HG02642 (cell line): Measurements from ENCODE around the gene PIP5K1C.

Experiments used
- ATAC-seq: cut with Tn5 transposase; IDR thresholded peaks from one replicate; pipeline ENCODE4 v1.9.1; 2021; ENCODE audit warnings: mild to moderate bottlenecking; ENCODE audit not compliant: unreplicated experiment, poor library complexity

PIP5K1C gene

DNA sequence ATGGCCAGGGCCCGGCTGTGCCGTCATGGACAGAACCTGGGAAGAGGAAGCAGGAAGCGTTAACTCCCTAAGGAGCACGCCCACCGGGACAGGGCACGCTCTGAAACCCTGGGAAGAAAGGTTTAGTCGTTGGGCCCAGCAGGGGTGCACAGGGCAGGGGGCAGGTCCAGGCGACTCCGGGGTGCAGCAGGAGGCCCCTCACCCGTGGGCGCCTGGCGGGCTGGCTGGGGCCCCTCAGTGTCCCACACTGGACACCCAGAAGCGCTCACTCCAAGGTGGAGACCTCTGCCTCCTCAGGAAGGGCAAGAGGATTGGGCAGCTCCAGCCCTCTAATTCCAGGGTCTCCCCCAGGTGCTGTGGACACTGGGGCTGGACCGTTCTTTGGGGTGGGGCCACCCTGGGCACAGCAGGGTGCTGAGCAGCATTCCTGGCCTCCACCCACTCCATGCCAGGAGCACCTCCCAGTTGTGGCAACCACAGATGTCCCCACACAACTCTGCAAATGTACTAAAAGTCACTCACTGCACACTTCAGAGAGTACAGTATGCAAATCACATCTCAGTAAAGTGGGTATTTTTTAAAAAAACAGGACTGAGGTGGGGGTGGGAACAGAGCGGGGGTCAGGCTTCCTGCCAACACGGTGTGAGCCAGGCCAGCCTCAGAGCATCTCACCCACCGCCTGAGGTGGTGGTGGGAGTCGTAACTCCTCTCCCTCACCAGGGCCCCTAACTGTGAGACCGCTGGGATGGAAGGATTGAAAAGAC lies 35.2 kb downstream of the PIP5K1C start:
- ATAC-seq = no peak

- no peak for ATAC-seq
Observed at GRCh38 chr19:3663838-3664237, 36.4 kb downstream of the PIP5K1C start.

- ATAC-seq = no peak
Observed at GRCh38 chr19:3661284-3662238, 38.7 kb downstream of the PIP5K1C start.

DNA sequence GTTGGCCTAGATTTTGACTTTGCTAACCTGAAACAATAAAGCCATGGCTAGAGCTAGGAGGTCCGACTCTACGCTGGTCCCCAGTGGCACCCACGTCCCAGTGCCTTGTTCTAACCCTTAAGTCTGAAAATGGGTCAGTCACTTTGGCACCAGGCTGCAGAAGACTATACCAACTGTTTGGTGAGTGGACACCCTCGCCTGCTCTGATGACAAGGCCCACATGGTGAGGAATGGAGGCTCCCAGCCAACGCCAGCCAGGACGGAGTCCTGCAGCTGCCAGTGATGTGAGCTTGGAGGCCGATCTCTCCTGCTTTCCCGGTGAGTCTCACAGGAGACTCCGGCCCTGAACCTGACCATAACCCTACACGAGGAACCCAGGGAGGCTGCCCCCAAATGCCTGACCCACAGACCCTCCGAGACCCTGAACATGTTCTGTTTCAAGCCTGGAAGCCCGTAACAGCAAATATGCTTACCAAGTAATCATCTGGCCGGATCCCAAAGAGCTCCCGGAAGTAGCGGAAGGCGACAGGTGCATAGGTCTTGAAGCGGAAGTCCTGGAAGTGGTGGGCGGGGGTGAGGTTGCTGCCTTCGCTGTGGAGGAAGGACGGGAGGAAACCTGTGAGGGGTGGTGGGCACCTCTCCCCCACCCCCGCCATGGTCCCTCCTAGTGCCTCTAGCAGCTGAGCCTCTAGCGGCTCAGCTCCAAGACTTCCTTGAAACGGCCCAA lies 39.6 kb downstream of the PIP5K1C start:
- no peak for ATAC-seq

- ATAC-seq = no peak
Observed at GRCh38 chr19:3659746-3660112, 40.5 kb downstream of the PIP5K1C start.

DNA sequence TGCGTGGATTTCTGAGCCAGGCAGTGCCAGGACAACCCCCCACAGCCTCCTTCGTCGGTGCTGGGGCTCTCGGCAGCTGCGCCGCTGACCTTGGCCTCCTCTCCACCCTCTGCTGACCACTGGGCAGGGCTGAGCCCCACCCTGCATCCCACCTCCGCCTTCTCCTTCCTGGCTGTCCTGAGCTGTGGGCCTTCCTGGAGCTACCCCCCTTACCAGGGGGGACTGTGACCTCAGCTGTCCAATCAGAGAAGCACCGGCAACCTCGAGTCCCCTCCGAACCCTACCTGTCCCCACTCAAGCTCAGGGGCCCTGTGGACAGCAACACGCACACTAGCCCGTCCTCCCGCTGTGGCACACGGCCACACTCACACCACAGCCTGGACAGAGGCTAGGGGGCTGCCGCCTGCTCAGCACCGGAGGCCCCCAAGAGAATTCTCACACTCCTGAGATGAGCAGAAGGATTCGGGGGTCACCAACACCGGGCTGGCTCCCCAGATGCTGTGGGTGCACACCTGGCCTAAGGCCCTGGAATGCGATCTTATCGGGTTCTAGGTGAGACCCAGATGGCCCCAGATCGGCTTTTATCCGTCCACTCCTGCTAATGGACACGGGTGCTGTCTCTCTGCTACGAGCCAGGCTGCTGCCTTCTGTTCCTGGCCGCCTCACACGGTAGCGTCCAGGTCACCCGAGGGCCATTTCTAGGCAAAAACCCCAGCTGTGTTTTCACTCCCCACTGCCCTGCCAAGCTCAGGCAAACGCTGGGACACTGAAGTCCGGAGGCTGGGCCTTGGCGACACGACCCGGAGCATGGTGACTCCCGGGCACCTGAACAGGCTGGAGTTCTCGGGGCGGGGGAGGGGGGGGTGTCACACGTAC lies 41.2 kb downstream of the PIP5K1C start:
- no peak for ATAC-seq

GRCh38 chr19:3658004-3658869 lies 42.0 kb downstream of the PIP5K1C start:
- ATAC-seq = no peak

DNA sequence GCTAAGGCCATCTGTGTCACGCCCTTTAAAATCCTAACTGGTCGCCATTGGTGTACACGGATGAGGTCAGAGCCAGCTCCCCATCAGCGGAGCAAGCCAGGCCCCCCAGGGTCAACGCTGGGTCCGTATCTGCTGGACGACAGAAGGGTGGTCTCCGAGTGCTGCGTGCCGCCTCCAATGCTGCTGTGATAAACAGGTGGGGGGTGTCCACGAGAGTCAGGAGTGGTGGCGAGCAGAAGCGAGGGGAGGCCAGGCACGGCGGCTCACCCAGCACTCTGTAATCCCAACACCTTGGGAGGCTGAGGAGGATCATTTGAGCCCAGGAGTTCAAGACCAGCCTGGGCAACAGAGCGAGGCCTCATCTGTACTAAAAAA lies 42.9 kb downstream of the PIP5K1C start:
- no peak for ATAC-seq

DNA sequence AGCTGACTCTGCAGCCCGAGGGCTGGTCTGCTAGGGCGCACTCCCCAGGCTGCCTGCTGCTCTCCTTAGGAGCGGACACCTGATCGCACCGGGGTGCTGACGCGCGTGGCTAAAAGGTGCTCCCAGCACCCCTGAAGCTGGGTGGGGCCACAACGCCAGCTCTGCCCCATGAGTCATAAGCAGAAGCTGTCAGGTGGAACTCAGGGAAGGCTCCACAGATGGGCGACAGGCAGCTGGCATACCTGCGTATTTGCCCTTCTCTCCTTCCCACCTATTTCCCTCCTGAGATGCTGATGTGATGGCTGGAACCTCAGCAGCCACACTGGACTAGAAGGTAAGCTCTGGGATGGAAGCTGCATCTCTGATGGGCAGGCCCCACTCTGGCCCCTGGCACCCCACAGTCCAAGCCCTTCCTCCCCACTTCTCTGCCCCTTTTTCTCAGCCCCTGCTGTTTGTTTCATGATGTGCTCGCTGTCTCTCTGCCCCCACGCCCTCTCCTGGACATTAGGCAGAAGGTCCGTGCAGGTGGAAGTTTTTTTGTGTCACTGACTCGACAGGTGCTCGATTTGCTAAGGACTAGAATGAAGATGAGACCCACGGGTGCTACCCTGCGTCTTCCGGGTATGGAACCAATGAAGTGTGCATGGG lies 43.4 kb downstream of the PIP5K1C start:
- ATAC-seq = no peak

DNA sequence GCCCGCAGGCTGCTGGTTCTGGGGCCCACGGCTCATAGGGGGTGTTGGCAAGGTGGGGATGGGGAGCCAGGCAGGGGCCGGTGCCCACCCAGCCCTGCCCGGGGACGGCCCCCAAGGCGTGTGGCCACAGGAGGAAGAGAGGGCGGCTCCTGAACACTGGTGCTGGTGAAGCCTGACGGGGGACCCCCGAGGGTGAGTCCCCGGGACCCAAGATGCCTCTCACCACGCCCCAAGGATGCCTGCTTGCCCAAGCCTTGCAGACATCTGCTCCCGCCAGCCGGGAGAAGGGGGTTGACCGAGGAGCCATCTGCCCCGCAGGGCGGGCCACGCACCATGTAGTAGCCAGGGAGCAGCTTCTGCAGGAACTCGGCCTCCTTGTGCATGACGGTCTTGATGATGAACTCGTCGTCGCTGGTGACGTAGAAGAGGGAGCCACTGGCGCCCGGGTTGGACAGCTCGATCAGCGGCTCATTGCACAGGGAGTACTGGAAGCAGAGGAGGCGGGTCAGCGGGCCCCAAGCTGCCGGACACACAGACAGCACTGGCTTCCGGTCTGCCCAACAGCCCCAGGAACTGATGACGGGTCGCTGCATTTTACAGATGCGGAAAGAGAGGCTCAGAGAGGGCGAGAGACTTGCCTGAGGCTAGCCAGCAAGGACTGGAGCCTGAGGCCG lies 44.1 kb downstream of the PIP5K1C start:
- ATAC-seq = no peak

DNA sequence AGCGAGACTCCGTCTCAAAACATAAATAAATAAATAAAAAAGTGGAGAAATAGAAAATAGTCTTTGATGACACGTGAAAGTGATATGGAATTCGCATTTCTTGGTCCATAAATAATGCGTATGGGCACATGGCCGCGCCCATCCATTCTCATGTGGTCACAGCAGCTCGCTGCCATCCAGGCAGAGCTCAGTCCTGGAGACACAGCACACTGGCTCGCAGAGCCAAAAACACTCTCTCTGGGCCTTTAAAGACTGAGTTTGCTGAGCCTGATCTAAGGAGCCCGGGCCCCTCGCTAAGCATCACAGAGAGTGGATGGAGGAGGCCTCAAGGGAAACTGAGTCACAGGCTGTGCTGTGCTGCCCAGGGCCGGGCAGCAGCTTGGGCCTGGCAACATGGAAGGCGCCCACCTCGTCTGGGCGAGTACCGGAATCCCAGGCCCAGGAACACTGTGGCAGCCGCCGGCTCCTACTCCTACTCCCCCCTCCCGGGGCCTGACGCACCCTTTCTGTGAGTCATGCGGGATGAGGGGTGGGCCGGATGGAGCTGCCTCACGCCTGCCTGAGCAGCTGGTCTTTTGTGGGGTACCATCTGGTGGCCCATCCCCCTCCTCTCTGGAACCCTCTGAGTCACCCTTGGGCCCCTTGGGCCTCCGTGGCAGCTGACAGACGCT lies 44.7 kb downstream of the PIP5K1C start:
- no peak for ATAC-seq

DNA sequence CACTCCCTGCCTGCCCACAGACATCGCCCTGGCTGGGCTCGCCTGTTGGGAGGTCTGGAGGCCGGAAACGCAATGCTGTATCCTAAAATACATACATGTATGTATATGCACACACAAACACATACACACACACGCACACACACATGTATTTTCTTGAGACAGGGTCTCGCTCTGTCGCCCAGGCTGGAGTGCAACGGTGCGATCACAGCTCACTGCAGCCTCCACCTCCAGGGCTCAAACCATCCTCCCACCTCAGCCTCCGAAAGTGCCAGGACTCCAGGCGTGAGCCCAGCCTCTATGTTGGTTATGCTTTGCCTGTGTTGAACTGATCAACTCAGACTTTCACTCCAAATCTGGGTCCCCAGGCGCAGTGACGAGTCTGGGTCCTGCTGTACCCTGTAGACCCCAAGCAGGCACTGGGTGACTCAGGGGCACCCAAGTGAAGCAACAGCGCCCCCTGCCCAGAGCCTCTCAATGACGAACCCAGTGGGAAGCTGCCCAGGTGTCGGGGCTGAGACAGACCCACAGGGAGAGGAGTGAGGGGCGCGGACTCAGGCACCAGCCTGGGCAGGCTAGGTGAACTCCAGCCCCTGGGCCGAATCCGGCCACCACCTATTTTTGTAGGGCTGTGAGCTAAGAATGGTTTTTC lies 46.3 kb downstream of the PIP5K1C start:
- no peak for ATAC-seq

DNA sequence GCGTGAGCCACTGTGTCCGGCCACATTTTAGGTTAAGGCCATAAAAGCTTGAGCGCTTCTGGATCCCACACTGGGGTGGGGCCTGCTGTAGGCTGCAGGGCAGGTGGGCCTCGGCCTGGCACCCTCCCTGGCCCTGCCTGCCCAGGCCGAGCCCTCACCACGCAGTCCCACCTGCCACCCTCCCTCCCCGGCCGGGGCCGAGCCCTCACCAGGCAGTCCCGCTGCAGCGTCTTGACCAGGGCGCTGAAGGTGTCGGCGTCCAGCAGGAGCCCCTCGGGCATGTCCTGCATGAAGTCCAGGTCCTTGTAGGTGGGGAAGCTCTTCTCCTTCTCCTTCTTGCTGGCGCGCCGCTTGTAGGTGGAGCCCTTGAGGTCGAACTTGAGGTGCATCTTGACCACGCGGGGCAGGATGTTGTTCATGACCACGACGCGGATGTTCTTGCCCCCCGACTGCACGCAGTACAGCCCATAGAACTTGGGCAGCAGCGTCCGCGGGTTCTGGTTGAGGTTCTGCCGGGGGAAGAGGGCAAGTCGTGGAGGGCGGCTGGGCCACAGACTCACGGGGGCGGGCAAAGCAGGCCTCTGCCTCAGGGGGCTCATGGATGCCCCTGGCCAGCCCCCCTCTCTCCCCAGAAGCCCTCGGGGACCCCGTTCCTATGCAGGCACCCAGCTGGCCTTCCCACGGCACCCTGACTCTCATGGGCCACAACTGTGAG lies 47.0 kb downstream of the PIP5K1C start:
- no peak for ATAC-seq

GRCh38 chr19:3652422-3652821 lies 47.8 kb downstream of the PIP5K1C start:
- no peak for ATAC-seq

- no peak for ATAC-seq
Observed at GRCh38 chr19:3651684-3652083, 48.6 kb downstream of the PIP5K1C start.

- no peak for ATAC-seq
Observed at GRCh38 chr19:3649888-3650287, 50.4 kb downstream of the PIP5K1C start.
